ENCODE results near the gene ZNRF3.
"Not testable (repeated sequence)": the region's sequence is repeated elsewhere in the genome, so short reads cannot be mapped to it uniquely, and the experiment has no call there.

The ZNRF3 gene

DNA sequence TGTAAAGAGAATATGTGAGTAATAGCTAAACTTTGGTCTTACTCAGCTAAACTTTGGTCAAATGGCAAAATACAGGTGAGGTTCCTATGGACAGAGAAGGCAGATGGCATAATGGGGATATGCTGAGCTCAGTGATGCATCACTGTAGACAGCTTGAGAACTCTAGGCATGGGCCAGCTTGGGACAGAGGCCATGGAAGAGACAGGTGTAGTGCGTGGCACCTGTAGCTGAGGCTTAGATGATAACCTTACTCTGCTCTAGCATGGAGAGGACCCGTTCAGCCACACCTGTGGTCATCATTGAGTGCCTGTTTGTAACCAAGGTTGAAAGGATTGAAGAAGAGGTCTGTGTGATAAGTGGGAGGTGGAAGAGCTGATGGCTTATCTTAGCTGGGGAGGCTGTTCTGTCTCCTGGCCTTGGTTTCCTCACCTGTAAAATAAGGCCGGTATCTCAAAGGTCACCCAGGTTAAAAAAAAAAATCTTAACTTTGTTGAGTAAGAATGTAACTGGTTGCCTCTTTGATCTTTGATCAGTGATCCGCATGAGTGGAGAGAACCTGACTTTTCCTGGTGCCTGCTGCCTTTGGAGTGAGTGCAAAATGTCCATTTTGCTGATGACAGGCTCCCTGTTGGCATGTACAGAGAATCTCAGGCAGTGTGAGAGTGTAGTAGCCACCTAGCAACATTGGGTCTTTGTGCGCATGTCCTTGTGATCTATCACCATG, 48.6 kb downstream of the ZNRF3 start:
- no peak for DNase-seq (ENCODE audit: low spot score)

GRCh38 chr22:28933321-28933720, 49.9 kb downstream of the ZNRF3 start:
- DNase-seq (ENCODE audit: low spot score) = no peak

DNA sequence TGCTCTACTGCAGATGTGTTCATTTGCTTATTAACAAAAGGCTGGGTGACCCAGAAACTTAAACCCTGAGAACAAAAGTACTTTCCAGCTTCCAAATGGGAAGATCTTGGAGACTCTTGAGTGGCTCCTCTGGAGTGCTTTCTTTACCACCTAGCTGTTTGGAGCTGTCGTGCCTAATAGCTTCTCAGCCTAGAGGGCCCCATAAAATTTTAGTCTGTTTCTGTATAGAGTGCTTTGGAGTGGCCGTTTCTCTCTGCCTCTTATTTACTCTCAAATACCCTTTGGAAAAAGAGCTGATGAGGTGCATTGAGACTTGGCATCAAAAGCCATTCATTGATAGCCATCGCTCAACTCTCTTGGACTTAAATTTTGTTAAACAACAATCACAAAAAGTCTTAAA, 50.7 kb downstream of the ZNRF3 start:
- DNase-seq (ENCODE audit: low spot score) = no peak

GRCh38 chr22:28935140-28935539, 51.8 kb downstream of the ZNRF3 start:
- no peak for DNase-seq (ENCODE audit: low spot score)

DNA sequence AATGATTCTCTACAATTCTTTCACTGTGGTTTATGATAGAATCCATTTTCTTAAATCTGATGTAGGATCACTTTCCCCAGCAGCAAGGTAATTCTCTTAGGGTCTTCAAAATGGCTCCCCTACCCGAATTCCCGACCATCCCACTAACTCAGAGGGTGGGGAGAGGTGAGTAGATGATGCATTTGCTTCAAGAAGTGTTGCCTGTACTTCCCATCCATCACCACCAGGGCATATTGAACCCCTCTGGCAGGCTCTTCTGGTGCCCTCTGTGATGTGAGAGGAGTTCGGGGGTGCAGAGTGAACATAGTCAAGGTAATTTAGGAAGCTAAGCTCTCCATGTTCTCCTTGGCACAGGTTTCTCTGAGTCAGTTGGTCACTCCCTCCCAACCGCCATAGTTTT, 52.3 kb downstream of the ZNRF3 start:
- no peak for DNase-seq (ENCODE audit: low spot score)

DNA sequence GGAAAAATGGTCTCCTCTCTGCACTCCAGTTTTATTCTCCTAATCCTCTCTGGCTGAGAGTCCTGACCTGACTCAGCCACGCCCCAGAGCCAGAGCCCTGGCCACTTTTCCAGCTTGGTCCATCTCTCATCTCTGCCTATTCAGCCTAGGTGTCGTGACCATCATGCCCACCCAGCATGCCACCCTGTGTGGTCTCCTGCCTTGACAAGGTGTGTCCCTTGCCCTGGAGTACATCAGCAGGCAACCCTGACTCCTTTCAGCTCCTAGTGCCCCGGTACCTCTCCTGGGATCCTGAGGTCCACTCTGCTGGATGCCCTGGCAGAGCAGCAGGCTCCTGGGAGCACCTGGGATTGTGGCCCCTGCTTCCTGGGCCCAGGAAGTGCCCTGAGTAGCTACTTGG, 52.8 kb downstream of the ZNRF3 start:
- DNase-seq (ENCODE audit: low spot score) = no peak

DNA sequence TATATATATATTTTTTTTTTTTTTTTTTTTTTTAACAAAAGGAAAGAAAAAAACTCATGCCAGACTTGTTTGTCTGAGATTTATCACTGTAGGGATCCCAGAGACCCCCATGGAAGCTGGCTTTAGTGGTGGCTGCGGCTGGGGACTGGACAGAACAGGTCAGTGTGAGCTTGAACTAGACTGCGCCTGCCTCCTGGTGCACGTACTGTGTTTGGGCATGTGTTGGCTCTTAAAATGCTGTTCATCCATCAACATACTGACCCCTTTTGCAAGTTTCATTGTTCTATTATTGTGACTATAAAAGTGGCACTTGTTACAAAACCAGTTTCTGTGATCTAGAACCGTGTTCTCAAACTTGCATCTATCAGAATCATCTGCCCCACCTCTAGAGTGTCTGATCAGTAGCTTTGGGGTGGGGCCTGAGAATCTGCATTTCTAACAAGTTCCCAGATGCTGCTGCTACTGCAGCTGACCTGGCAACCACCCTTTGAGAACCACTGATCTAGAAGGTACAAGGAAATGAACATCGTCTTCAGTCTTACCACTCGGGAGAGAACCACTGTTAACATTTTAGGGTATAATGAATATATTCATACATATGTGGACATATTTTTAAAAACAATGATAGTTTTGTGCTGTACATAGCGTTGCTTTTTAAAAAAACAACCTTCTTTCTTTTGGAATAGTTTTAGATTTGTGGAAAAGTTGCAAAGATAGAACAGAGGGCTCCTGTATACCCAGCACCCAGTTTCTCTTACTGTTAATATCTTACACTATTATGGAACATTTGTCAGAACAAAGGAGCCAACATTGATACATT, 54.0 kb downstream of the ZNRF3 start:
- DNase-seq (ENCODE audit: low spot score) = no peak

DNA sequence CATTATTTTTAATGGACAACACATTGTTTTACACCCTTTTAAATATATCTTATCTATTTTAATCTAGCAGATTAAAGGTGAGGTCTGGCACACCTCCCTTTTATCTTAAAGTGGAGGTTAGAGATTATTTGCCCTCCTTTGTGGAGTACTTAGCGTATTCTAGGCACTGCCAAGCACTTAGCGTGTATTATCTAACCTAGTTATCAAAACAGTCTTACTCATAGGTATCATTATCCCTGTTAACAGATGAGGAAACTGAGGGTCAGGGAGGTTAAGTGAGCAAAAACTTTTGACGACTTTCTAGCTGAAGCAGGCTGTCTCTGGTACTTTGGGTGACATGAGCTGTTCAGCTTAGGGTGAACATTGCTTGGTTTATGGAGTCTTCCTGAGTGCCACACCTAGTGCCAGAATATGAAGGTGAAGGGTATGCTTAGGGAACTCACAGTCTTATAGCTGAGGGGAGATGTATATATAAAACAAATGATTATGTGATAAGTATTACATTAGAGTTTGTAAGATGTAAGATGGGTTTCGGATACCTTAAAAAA, 55.0 kb downstream of the ZNRF3 start:
- no peak for DNase-seq (ENCODE audit: low spot score)

- no peak for DNase-seq (ENCODE audit: low spot score)
Measured at GRCh38 chr22:28939394-28939793, 56.0 kb downstream of the ZNRF3 start.

GRCh38 chr22:28939932-28940331, 56.6 kb downstream of the ZNRF3 start:
- DNase-seq (ENCODE audit: low spot score) = no peak

DNA sequence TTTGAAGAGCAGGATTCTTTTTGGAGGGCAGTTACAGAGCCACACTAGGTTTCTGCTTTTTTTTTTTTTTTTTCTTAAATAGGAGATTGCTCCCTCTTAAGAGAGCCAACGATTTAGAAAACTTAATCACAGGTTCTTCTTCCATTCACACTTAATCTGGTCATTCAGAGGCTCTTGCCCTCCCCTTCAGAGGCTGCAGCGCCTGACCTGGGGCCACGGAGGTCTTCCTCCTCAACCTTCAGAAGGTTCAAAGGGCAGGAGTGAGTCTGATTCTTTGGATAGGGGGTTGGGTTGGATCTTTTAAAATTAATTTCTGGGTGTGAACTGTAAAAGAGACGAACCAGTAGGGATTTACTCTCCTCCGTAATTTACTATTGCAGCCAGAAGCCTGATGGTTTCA, 57.1 kb downstream of the ZNRF3 start:
- DNase-seq (ENCODE audit: low spot score) = no peak

DNA sequence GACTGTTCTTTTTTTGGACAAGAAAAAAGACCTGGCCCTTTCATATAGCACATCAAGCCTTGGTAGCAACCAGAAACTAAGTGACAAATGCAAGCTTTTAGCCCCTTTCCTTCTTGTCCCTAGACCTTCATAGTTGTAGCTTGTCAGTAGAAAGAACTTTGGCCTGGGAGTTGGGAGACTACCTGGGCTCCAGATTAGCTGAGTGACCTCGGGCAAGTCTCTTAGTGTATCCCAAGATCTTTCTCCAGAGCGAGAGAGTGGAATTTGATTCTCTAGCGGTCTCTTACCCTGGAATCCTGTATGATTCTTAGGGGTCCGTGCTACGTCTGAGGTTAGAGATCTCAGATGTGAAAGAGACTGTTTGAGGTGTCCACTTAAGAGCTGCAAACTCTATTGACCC, 59.0 kb downstream of the ZNRF3 start:
- no peak for DNase-seq (ENCODE audit: low spot score)

DNA sequence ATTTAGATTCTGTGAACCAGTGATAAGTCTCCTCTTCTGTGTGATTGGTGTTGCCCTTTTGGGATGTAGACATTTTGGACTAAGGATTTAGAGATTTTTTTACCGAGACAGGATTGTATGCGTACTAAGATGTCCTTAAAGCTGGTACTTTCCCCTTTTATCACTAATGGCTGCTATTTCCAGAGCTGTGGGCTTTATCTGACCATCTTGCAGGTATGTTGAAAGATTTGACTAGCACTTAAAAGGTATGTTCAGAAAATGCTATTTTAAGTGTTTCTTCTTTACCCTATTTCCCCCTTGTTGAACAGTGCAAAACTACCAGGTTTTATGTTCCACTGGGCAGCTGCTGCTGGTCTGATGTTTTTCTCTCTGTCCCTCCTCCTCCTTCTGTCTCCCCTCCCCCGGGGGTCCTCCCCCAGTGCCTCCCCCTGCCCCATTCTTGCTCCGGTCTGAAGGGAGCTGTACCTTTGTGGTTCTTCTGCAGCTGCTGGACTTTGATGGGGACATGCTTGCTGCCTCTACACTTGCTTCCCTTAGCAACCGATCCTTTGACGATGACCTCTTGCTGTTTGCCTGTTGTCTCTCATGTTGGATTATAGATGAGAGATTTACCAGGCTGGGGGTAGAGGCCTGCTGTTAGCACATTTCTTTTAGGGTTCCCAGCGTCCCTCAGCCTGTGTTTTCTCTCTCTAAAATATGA, 59.6 kb downstream of the ZNRF3 start:
- peak; percentile 86 for DNase-seq (ENCODE audit: low spot score)

GRCh38 chr22:28943501-28943879, 60.1 kb downstream of the ZNRF3 start:
- no peak for DNase-seq (ENCODE audit: low spot score)

DNA sequence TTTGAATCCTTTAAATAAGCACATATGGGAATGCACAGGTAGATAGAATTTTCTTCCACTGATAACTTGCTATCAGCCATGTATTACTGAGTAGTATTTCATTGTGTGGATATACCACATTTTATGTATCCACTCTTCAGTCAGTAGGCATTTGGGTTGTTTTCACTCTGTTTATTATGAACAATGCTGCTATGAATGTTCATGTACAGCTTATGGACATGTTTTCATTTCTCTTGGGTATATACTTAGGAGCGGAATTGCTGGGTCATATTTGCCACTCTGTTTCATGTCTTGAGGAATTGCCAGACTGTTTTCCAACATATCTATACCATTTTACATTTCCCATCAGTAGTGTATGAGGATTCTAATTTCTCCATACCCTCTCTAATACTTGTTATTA, 63.8 kb downstream of the ZNRF3 start:
- DNase-seq (ENCODE audit: low spot score) = no peak

- DNase-seq (ENCODE audit: low spot score) = no peak
Measured at GRCh38 chr22:28948424-28948823, 65.1 kb downstream of the ZNRF3 start.

DNA sequence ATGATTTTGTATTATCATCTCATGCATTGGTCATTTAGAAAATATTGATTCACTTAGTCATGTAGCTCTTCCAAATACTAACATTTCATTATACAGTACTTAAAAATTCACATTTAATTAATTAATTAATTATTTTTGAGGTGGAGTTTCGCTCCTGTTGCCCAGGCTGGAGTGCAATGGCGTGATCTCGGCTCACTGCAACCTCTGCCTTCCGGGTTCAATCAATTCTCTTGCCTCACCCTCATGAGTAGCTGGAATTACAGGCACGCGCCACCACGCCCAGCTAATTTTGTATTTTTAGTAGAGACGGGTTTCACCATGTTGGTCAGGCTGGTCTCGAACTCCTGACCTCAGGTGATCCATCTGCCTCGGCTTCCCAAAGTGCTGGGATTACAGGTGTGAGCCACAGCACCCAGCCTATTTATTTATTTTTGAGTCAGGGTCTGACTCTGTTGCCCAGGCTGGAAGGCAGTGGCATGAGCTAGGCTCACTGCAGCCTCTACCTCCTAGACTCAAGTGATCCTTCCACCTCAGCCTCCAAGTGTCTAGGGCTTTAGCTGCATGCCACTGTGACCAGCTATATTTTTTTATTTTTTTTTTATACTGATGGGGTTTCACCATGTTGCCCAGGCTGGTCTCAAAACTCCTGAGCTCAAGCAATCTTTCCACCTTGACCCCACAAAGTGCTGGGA, 65.6 kb downstream of the ZNRF3 start:
- DNase-seq (ENCODE audit: low spot score) = not testable (repeated sequence)

DNA sequence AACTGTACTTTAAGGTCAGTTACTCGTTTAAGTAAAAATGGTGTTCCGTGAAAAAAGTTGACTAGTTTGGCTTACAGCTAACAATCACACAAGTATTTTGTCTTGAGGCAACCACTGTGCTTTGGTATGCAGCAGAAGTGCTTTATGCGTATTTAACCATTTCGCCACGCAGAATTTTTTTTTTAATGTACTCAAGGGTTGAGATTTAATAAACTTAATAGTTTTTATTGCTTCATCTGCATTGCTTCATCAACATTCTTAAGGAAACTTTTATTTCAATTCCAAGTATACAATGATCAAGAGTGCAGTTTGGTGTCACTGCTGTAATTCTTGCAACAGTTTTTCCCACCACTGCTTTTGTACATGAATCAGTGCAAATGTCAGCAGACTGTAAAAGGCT, 66.4 kb downstream of the ZNRF3 start:
- DNase-seq (ENCODE audit: low spot score) = no peak

GRCh38 chr22:28950617-28951411, 67.4 kb downstream of the ZNRF3 start:
- no peak for DNase-seq (ENCODE audit: low spot score)

GRCh38 chr22:28951530-28951929, 68.2 kb downstream of the ZNRF3 start:
- no peak for DNase-seq (ENCODE audit: low spot score)

DNA sequence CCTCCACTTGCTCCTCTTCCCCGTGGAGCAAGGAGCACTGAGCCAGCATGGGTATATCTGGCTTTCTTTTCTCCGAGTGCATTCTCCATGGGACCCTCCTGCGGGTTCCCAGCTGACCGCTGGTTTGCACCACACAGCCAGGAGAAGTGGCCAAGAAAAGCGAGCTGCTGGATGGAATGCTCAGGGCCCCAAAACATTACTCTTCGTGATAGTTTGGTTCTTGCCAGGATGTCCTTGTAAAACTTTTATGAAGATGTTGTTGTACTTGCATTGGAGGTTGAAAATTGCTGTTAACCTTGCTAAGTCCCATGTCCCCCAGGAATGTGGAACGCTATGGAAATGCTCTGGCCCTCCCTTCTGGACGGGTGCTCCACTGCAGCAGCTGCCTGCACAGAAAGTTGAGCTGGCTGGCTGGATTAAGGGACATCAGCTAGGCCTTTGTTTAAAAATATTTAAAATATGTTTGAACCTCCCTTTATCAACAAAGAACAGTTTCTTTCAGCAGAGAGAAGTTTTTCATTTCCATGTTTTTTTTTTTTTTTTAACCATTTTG, 68.7 kb downstream of the ZNRF3 start:
- no peak for DNase-seq (ENCODE audit: low spot score)
